Ovary (tissue), 3 donors: ENCODE results near the gene SNX21.

Source experiments
- CTCF ChIP-seq, 3 donors: fragments of 450-650 bp in 2 of 3; fragments of 200-600 bp in 1 of 3; IDR thresholded peaks; one replicate each; pipeline versions ENCODE4 v1.5.1 to v1.8.0; 2016 to 2022; ENCODE audit warnings: antibody characterized with exemption in 3 of 3, mild to moderate bottlenecking in 1 of 3
- POLR2A ChIP-seq: fragments of 450-650 bp; IDR thresholded peaks from one replicate; pipeline ENCODE4 v1.6.1; 2017; ENCODE audit warnings: antibody characterized with exemption, mild to moderate bottlenecking, moderate library complexity
- donor health status: DM: no; HTN: no; CAD: no.

GRCh38 chr20:45817376-45818194 lies 16.0 kb upstream of the SNX21 start:
- TF ChIP-seq POLR2A (no peak), CTCF (IDR thresholded peaks at IDR 0.05) (no peak)
